WTC11 (cell line): ENCODE results near the gene GNG8. TPM values are rescaled to one million over a fixed set of nuclear protein-coding genes. Genes with fewer than 3 reads are reported as not detected.
A peak's percentile ranks its signal among the peaks of the same experiment; 100 is the strongest.

ENCODE experiments used
- CREB1 ChIP-seq: sonication (generic); formaldehyde crosslinking; IDR thresholded peaks from 2 replicates; pipeline ENCODE4 v1.8.0; 2023; ENCODE audit warnings: mild to moderate bottlenecking, missing genetic modification reagents
- EMX1 ChIP-seq: fragments of 250-450 bp; sonication (Bioruptor Pico); IDR thresholded peaks from 2 replicates; pipeline ENCODE4 v1.8.0; 2021; ENCODE audit warnings: mild to moderate bottlenecking
- ETV6 ChIP-seq: sonication (generic); formaldehyde crosslinking; IDR thresholded peaks from 2 replicates; pipeline ENCODE4 v1.8.1; 2022; ENCODE audit warnings: mild to moderate bottlenecking, missing genetic modification reagents
- GTF2I ChIP-seq: fragments of 250-450 bp; sonication (Bioruptor Pico); conservative IDR thresholded peaks from 2 replicates; pipeline ENCODE4 v1.4.0; 2021; ENCODE audit warnings: mild to moderate bottlenecking
- NFE2L1 ChIP-seq: sonication (generic); formaldehyde crosslinking; IDR thresholded peaks from 2 replicates; pipeline ENCODE4 v1.8.1; 2023; ENCODE audit warnings: missing genetic modification reagents
- NFYB ChIP-seq: sonication (generic); formaldehyde crosslinking; conservative IDR thresholded peaks from 2 replicates; pipeline ENCODE4 v1.8.0; 2022; ENCODE audit warnings: low read depth, missing genetic modification reagents
- NR1H2 ChIP-seq: sonication (generic); formaldehyde crosslinking; IDR thresholded peaks from 2 replicates; pipeline ENCODE4 v1.9.0; 2021; ENCODE audit warnings: mild to moderate bottlenecking, moderate library complexity, missing genetic modification reagents
- NR2C2 ChIP-seq: sonication (generic); formaldehyde crosslinking; IDR thresholded peaks from 2 replicates; pipeline ENCODE4 v1.8.0; 2022; ENCODE audit warnings: mild to moderate bottlenecking, missing genetic modification reagents
- RORB ChIP-seq: fragments of 250-450 bp; sonication (Bioruptor Pico); IDR thresholded peaks from 2 replicates; pipeline ENCODE4 v1.9.0; 2021; ENCODE audit warnings: mild to moderate bottlenecking
- SOX15 ChIP-seq: fragments of 250-450 bp; sonication (Bioruptor Pico); IDR thresholded peaks from 2 replicates; pipeline ENCODE4 v1.9.0; 2021; ENCODE audit warnings: mild to moderate bottlenecking
- ZNF121 ChIP-seq: sonication (generic); formaldehyde crosslinking; IDR thresholded peaks from 2 replicates; pipeline ENCODE4 v1.8.0; 2023; ENCODE audit warnings: missing genetic modification reagents
- ZNF138 ChIP-seq: sonication (generic); formaldehyde crosslinking; conservative IDR thresholded peaks from 2 replicates; pipeline ENCODE4 v1.8.1; 2022; ENCODE audit warnings: mild to moderate bottlenecking, moderate library complexity, missing genetic modification reagents
- total RNA-seq: library from RNA; stranded (reverse); gene quantifications from 3 replicates; pipeline ENCODE4 v1.2.3, GENCODE V29; 2021
- TF ChIP-seq, protein P1 (sequence below): sonication (generic); formaldehyde crosslinking; IDR thresholded peaks from 2 replicates; pipeline ENCODE4 v1.8.0; 2022; ENCODE audit warnings: missing genetic modification reagents
- TF ChIP-seq, protein P2 (sequence below): sonication (generic); formaldehyde crosslinking; IDR thresholded peaks from 2 replicates; pipeline ENCODE4 v1.8.1; 2022; ENCODE audit warnings: missing genetic modification reagents, borderline replicate concordance
- TF ChIP-seq, protein P3 (sequence below): sonication (generic); formaldehyde crosslinking; IDR thresholded peaks from 2 replicates; pipeline ENCODE4 v1.8.1; 2023; ENCODE audit warnings: mild to moderate bottlenecking, moderate library complexity, missing genetic modification reagents
- TF ChIP-seq, protein P4 (sequence below): sonication (generic); formaldehyde crosslinking; IDR thresholded peaks from 2 replicates; pipeline ENCODE4 v1.8.0; 2023; ENCODE audit warnings: missing genetic modification reagents, mild to moderate bottlenecking, borderline replicate concordance
- TF ChIP-seq, protein P5 (sequence below): sonication (generic); formaldehyde crosslinking; IDR thresholded peaks from 2 replicates; pipeline ENCODE4 v1.8.0; 2022; ENCODE audit warnings: mild to moderate bottlenecking, missing genetic modification reagents
- TF ChIP-seq, protein P6 (sequence below): sonication (generic); formaldehyde crosslinking; IDR thresholded peaks from 2 replicates; pipeline ENCODE4 v1.8.0; 2023; ENCODE audit warnings: mild to moderate bottlenecking, missing genetic modification reagents

GNG8 gene
- total RNA-seq, 1 experiment from 2014 or later = not detected

DNA sequence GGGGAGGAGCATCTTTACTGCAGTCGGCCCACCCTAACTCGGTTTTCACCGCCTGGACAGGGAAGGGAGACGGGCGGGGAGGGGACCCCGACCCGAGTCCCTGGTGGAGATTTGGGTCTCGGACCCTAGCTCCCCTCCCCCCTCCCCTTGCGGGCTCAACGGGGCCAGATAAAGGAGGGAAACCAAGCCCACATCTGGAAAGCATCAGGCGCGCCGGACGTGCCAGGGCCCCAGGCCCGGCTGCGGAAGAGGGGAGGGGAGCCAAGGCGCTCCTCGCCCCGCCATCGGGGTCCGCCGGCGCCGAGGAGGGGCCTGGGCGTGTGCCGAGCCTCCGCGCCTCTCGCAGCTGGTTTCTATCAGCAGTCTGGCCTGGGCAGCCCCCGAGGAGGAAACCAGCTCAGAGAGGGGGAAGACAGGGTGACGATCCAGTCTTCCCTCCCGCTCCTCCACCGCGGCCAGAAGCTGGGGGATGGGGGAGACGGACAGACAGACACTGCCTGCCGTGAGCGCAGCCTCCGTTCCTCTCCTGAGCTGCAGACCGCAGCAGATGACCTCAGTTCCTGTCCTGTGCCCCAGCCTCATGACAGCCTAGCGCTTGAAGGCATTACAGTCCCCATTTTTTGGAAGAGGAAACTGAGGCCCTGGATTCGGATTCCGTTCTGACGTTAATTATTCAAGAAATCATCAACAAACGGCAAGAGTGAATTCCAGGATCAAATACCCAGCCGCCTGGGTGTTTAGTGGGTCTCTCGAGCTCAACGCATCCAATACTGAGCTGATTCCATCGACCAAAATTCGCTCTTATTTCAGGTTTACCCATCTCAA lies 3.6 kb upstream of the GNG8 start (continued):
- TF ChIP-seq, protein P1, sequence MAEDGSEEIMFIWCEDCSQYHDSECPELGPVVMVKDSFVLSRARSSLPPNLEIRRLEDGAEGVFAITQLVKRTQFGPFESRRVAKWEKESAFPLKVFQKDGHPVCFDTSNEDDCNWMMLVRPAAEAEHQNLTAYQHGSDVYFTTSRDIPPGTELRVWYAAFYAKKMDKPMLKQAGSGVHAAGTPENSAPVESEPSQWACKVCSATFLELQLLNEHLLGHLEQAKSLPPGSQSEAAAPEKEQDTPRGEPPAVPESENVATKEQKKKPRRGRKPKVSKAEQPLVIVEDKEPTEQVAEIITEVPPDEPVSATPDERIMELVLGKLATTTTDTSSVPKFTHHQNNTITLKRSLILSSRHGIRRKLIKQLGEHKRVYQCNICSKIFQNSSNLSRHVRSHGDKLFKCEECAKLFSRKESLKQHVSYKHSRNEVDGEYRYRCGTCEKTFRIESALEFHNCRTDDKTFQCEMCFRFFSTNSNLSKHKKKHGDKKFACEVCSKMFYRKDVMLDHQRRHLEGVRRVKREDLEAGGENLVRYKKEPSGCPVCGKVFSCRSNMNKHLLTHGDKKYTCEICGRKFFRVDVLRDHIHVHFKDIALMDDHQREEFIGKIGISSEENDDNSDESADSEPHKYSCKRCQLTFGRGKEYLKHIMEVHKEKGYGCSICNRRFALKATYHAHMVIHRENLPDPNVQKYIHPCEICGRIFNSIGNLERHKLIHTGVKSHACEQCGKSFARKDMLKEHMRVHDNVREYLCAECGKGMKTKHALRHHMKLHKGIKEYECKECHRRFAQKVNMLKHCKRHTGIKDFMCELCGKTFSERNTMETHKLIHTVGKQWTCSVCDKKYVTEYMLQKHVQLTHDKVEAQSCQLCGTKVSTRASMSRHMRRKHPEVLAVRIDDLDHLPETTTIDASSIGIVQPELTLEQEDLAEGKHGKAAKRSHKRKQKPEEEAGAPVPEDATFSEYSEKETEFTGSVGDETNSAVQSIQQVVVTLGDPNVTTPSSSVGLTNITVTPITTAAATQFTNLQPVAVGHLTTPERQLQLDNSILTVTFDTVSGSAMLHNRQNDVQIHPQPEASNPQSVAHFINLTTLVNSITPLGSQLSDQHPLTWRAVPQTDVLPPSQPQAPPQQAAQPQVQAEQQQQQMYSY (CRISPR knock-in tag) = peak; percentile 11; the same call in 1 of the 2 replicates
- TF ChIP-seq EMX1 (CRISPR knock-in tag) = no peak
- TF ChIP-seq, protein P2, sequence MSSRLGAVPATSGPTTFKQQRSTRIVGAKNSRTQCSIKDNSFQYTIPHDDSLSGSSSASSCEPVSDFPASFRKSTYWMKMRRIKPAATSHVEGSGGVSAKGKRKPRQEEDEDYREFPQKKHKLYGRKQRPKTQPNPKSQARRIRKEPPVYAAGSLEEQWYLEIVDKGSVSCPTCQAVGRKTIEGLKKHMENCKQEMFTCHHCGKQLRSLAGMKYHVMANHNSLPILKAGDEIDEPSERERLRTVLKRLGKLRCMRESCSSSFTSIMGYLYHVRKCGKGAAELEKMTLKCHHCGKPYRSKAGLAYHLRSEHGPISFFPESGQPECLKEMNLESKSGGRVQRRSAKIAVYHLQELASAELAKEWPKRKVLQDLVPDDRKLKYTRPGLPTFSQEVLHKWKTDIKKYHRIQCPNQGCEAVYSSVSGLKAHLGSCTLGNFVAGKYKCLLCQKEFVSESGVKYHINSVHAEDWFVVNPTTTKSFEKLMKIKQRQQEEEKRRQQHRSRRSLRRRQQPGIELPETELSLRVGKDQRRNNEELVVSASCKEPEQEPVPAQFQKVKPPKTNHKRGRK (CRISPR knock-in tag) = no peak
- TF ChIP-seq SOX15 = no peak
- TF ChIP-seq, protein P3, sequence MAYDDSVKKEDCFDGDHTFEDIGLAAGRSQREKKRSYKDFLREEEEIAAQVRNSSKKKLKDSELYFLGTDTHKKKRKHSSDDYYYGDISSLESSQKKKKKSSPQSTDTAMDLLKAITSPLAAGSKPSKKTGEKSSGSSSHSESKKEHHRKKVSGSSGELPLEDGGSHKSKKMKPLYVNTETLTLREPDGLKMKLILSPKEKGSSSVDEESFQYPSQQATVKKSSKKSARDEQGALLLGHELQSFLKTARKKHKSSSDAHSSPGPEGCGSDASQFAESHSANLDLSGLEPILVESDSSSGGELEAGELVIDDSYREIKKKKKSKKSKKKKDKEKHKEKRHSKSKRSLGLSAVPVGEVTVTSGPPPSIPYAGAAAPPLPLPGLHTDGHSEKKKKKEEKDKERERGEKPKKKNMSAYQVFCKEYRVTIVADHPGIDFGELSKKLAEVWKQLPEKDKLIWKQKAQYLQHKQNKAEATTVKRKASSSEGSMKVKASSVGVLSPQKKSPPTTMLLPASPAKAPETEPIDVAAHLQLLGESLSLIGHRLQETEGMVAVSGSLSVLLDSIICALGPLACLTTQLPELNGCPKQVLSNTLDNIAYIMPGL (CRISPR knock-in tag) = peak; percentile 78
- TF ChIP-seq, protein P4, sequence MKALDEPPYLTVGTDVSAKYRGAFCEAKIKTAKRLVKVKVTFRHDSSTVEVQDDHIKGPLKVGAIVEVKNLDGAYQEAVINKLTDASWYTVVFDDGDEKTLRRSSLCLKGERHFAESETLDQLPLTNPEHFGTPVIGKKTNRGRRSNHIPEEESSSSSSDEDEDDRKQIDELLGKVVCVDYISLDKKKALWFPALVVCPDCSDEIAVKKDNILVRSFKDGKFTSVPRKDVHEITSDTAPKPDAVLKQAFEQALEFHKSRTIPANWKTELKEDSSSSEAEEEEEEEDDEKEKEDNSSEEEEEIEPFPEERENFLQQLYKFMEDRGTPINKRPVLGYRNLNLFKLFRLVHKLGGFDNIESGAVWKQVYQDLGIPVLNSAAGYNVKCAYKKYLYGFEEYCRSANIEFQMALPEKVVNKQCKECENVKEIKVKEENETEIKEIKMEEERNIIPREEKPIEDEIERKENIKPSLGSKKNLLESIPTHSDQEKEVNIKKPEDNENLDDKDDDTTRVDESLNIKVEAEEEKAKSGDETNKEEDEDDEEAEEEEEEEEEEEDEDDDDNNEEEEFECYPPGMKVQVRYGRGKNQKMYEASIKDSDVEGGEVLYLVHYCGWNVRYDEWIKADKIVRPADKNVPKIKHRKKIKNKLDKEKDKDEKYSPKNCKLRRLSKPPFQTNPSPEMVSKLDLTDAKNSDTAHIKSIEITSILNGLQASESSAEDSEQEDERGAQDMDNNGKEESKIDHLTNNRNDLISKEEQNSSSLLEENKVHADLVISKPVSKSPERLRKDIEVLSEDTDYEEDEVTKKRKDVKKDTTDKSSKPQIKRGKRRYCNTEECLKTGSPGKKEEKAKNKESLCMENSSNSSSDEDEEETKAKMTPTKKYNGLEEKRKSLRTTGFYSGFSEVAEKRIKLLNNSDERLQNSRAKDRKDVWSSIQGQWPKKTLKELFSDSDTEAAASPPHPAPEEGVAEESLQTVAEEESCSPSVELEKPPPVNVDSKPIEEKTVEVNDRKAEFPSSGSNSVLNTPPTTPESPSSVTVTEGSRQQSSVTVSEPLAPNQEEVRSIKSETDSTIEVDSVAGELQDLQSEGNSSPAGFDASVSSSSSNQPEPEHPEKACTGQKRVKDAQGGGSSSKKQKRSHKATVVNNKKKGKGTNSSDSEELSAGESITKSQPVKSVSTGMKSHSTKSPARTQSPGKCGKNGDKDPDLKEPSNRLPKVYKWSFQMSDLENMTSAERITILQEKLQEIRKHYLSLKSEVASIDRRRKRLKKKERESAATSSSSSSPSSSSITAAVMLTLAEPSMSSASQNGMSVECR (CRISPR knock-in tag) = 0 out of 2 replicates have a peak, but pooled peaks have one; percentile 9
- TF ChIP-seq GTF2I (CRISPR knock-in tag) = peak; percentile 48; the same call in 1 of the 2 replicates
- TF ChIP-seq CREB1 = no peak
- TF ChIP-seq ZNF138 (CRISPR knock-in tag) = no peak
- TF ChIP-seq NR2C2 = no peak
- TF ChIP-seq NR1H2 = no peak
- TF ChIP-seq, protein P5, sequence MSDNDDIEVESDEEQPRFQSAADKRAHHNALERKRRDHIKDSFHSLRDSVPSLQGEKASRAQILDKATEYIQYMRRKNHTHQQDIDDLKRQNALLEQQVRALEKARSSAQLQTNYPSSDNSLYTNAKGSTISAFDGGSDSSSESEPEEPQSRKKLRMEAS (CRISPR knock-in tag) = peak; percentile 75
- peak; percentile 80 for TF ChIP-seq ZNF121
- no peak for TF ChIP-seq RORB (CRISPR knock-in tag)
- TF ChIP-seq NFYB (CRISPR knock-in tag) = peak; percentile 23; the same call in 1 of the 2 replicates
- 0 out of 2 replicates have a peak, but pooled peaks have one; percentile 59 for TF ChIP-seq NFE2L1 (CRISPR knock-in tag)
- TF ChIP-seq, protein P6, sequence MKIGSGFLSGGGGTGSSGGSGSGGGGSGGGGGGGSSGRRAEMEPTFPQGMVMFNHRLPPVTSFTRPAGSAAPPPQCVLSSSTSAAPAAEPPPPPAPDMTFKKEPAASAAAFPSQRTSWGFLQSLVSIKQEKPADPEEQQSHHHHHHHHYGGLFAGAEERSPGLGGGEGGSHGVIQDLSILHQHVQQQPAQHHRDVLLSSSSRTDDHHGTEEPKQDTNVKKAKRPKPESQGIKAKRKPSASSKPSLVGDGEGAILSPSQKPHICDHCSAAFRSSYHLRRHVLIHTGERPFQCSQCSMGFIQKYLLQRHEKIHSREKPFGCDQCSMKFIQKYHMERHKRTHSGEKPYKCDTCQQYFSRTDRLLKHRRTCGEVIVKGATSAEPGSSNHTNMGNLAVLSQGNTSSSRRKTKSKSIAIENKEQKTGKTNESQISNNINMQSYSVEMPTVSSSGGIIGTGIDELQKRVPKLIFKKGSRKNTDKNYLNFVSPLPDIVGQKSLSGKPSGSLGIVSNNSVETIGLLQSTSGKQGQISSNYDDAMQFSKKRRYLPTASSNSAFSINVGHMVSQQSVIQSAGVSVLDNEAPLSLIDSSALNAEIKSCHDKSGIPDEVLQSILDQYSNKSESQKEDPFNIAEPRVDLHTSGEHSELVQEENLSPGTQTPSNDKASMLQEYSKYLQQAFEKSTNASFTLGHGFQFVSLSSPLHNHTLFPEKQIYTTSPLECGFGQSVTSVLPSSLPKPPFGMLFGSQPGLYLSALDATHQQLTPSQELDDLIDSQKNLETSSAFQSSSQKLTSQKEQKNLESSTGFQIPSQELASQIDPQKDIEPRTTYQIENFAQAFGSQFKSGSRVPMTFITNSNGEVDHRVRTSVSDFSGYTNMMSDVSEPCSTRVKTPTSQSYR = peak; percentile 60; the same call in 1 of the 2 replicates
- TF ChIP-seq ETV6 = peak; percentile 68; the same call in 1 of the 2 replicates
